ENCODE measurements around the gene ETV5.

The ETV5 gene

DNA sequence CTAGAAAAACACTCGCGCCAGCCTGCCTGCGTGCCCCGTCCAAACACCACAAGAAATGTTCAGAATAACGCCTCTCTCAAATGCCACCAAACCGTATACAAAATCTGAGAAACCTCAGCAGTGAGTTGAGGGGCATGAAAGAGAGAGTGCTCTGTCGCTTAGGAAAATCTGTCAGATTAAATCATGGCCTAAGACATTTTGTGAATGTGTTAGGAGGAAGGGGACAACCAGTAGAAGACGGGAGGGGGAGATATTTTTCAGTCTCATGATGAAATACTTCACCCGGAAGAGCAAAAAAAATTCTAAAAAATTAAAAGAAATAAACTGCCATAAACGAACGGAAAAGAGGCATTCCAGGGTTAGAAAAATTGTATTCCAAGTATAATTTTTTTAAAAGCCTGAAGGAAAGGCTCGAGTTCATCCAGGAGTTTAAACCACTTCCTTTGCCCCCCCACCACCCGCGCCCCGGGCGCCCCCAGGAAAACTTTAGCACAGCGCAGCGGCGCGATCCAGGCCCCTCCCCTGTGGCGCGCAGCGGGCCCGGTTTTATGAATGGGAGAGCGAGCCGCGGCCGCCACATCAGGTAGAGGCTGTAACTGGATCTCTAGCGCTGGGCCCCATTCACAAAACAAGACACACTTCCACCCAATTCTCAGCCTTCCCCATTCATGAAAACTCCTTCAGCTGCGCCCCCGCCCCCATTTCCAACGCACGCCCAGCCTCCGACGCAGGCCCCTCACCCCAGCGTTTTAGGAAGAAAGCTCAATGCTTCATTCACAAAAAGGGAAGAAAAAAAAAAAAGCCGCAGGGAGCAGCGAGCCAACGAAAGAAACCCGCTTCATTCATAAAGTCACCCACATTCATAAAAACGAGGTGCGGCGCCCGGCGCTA, 1.4 kb downstream of the ETV5 start:
- no peaks in the 10 kb centered on the region for H3K9me3 ChIP-seq (ENCODE audit: insufficient read depth, low read length)
- H3K9ac ChIP-seq (ENCODE audit: low read length): peak overlapping the region; percentile 80
- H3K79me2 ChIP-seq (ENCODE audit: low read length): peaks cover 28% of the 10 kb centered on the region
- H3K4me2 ChIP-seq (ENCODE audit: low read length): peak overlapping the region; percentile 88
- peaks cover 50% of the 10 kb centered on the region for H3K4me1 ChIP-seq (ENCODE audit: low read length)
- H3K4me3 ChIP-seq (ENCODE audit: low read length): peak overlapping the region; percentile 92
- TF ChIP-seq, protein P1, sequence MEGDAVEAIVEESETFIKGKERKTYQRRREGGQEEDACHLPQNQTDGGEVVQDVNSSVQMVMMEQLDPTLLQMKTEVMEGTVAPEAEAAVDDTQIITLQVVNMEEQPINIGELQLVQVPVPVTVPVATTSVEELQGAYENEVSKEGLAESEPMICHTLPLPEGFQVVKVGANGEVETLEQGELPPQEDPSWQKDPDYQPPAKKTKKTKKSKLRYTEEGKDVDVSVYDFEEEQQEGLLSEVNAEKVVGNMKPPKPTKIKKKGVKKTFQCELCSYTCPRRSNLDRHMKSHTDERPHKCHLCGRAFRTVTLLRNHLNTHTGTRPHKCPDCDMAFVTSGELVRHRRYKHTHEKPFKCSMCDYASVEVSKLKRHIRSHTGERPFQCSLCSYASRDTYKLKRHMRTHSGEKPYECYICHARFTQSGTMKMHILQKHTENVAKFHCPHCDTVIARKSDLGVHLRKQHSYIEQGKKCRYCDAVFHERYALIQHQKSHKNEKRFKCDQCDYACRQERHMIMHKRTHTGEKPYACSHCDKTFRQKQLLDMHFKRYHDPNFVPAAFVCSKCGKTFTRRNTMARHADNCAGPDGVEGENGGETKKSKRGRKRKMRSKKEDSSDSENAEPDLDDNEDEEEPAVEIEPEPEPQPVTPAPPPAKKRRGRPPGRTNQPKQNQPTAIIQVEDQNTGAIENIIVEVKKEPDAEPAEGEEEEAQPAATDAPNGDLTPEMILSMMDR (IDR thresholded peaks at IDR 0.05; ENCODE audit: low read depth, low read length): no peak
- TF ChIP-seq EZH2phosphoT487 (IDR thresholded peaks at IDR 0.05; ENCODE audit: low read depth): no peak
- H2AFZ ChIP-seq (ENCODE audit: low read depth, low read length): no peak overlapping the region; the same call in 1 of the 2 replicates
- H3K27ac ChIP-seq (ENCODE audit: low read length): peak overlapping the region; percentile 62
- peaks cover 10% of the 10 kb centered on the region for H3K36me3 ChIP-seq (replicated peaks; ENCODE audit: low read depth, low read length)
- peaks cover 27% of the 10 kb centered on the region for H4K20me1 ChIP-seq (ENCODE audit: insufficient read depth, low read length)
- H3K27me3 ChIP-seq (ENCODE audit: low read depth, low read length): peaks cover 14% of the 10 kb centered on the region

DNA sequence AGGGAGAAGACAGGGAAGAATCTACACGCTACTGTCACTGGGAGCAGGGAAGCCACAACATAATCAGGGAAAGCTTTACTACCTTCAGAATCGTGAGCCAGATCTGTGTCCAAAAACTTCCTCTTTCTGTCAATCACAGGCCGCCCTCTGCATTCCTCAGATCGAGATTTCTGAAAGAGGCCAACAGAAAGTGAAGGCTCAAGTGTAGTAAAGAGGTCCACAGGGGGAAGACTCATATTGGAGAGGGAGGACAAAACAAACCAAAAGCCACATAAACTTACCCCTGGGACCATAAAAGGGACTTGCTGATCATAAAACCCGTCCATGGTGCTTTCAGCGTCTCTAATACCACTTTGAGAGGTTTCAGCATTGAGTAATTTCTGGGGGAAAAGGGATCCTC, 3.3 kb downstream of the ETV5 start:
- peak overlapping the region; percentile 19 for H3K4me3 ChIP-seq (ENCODE audit: low read length)

DNA sequence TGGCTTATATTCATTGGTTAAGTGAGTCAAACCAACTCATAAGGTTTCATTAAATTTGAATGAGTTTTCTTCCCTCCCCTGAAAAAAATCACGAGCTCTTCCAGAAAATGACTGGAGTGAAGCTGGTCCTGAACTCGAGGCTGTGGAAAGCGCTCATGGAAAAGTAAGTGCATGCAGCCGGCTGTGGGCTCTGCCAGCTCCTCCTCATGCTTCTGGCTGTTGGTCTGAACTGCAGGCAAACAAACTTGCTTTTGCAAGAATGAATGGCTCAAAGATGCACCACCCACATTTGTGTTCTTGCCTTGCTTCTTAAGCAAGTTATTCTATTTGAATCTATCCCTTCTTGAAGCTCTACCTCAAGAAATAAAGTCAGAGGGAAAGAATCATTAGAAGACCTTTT, 6.2 kb downstream of the ETV5 start:
- no peak overlapping the region for H3K4me3 ChIP-seq (ENCODE audit: low read length)
- H3K36me3 ChIP-seq (replicated peaks; ENCODE audit: low read depth, low read length): peaks cover 20% of the 10 kb centered on the region
- H3K27ac ChIP-seq (ENCODE audit: low read length): no peak overlapping the region
- no peak for TF ChIP-seq EZH2phosphoT487 (IDR thresholded peaks at IDR 0.05; ENCODE audit: low read depth)
- TF ChIP-seq, protein P1 (IDR thresholded peaks at IDR 0.05; ENCODE audit: low read depth, low read length): no peak
- peaks cover 5% of the 10 kb centered on the region for H3K27me3 ChIP-seq (ENCODE audit: low read depth, low read length)
- peaks cover 29% of the 10 kb centered on the region for H4K20me1 ChIP-seq (ENCODE audit: insufficient read depth, low read length)
- H3K9ac ChIP-seq (ENCODE audit: low read length): no peak overlapping the region
- no peaks in the 10 kb centered on the region for H3K9me3 ChIP-seq (ENCODE audit: insufficient read depth, low read length)
- H3K4me2 ChIP-seq (ENCODE audit: low read length): no peak overlapping the region
- no peak overlapping the region for H2AFZ ChIP-seq (ENCODE audit: low read depth, low read length)
- H3K79me2 ChIP-seq (ENCODE audit: low read length): peaks cover 18% of the 10 kb centered on the region
- H3K4me1 ChIP-seq (ENCODE audit: low read length): peaks cover 21% of the 10 kb centered on the region

More for the DNA sequence above, 3.3 kb downstream of the ETV5 start:
- Histone ChIP-seq H2AFZ (ENCODE audit: low read depth, low read length) (no peak overlapping the region), H3K9ac (ENCODE audit: low read length) (no peak overlapping the region), H3K36me3 (replicated peaks; ENCODE audit: low read depth, low read length) (peaks cover 15% of the 10 kb centered on the region), H3K9me3 (ENCODE audit: insufficient read depth, low read length) (no peaks in the 10 kb centered on the region), H3K79me2 (ENCODE audit: low read length) (peaks cover 28% of the 10 kb centered on the region), H3K27ac (ENCODE audit: low read length) (no peak overlapping the region), H3K27me3 (ENCODE audit: low read depth, low read length) (peaks cover 5% of the 10 kb centered on the region), H4K20me1 (ENCODE audit: insufficient read depth, low read length) (peaks cover 27% of the 10 kb centered on the region), H3K4me1 (ENCODE audit: low read length) (peaks cover 30% of the 10 kb centered on the region), H3K4me2 (ENCODE audit: low read length) (peak overlapping the region; percentile 53)
- no peak for TF ChIP-seq EZH2phosphoT487 (IDR thresholded peaks at IDR 0.05; ENCODE audit: low read depth)
- TF ChIP-seq, protein P1 (IDR thresholded peaks at IDR 0.05; ENCODE audit: low read depth, low read length): no peak

DNA sequence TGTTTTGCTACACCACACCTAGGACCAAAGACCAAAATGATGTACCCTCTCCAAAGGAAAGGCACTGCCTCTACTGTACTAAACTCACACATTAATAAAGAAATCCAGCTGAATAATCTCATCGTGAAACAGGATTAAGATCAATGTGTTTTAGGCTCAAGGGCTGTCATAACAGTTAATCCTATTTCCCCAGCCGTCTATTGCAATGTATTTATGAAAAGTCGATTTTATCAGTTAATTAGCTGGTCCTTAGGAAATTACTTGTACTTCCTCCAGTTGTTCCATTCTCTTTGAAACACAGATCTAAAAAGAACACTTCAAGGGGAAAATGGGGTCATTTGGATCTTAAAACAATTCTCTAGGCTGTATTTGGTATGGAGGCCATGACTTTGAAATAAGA, 8.5 kb downstream of the ETV5 start:
- Histone ChIP-seq H2AFZ (ENCODE audit: low read depth, low read length) (no peak overlapping the region), H3K4me3 (ENCODE audit: low read length) (no peak overlapping the region), H4K20me1 (ENCODE audit: insufficient read depth, low read length) (peaks cover 25% of the 10 kb centered on the region; the same call in 1 of the 2 replicates), H3K4me1 (ENCODE audit: low read length) (peaks cover 15% of the 10 kb centered on the region), H3K9ac (ENCODE audit: low read length) (no peak overlapping the region), H3K36me3 (replicated peaks; ENCODE audit: low read depth, low read length) (peaks cover 20% of the 10 kb centered on the region), H3K9me3 (ENCODE audit: insufficient read depth, low read length) (no peaks in the 10 kb centered on the region), H3K27me3 (ENCODE audit: low read depth, low read length) (no peaks in the 10 kb centered on the region), H3K4me2 (ENCODE audit: low read length) (no peak overlapping the region), H3K27ac (ENCODE audit: low read length) (no peak overlapping the region), H3K79me2 (ENCODE audit: low read length) (no peaks in the 10 kb centered on the region)
- TF ChIP-seq, protein P1 (IDR thresholded peaks at IDR 0.05; ENCODE audit: low read depth, low read length): no peak
- TF ChIP-seq EZH2phosphoT487 (IDR thresholded peaks at IDR 0.05; ENCODE audit: low read depth): no peak

All from OCI-LY3 (cell line).